HG02763 (cell line): Measurements from ENCODE around the gene CFHR5.
"Not testable (repeated sequence)": the region's sequence is repeated elsewhere in the genome, so short reads cannot be mapped to it uniquely, and the experiment has no call there.

Source experiments
- ATAC-seq: cut with Tn5 transposase; IDR thresholded peaks from one replicate; pipeline ENCODE4 v1.9.1; 2021; ENCODE audit warnings: mild to moderate bottlenecking, moderate library complexity; ENCODE audit not compliant: unreplicated experiment

The CFHR5 gene

GRCh38 chr1:197017558-197018146 lies 40.3 kb downstream of the CFHR5 start:
- ATAC-seq = no peak

GRCh38 chr1:197021716-197022115 lies 44.4 kb downstream of the CFHR5 start:
- no peak for ATAC-seq

- ATAC-seq = no peak
Observed at GRCh38 chr1:197024460-197024859, 47.1 kb downstream of the CFHR5 start.

- no peak for ATAC-seq
Observed at GRCh38 chr1:197027359-197027758, 50.0 kb downstream of the CFHR5 start.

- ATAC-seq = no peak
Observed at GRCh38 chr1:197029749-197030148, 52.4 kb downstream of the CFHR5 start.

GRCh38 chr1:197034631-197035339 lies 57.4 kb downstream of the CFHR5 start:
- not testable (repeated sequence) for ATAC-seq

GRCh38 chr1:197036861-197037260 lies 59.5 kb downstream of the CFHR5 start:
- no peak for ATAC-seq

GRCh38 chr1:197041486-197042353 lies 64.4 kb downstream of the CFHR5 start:
- peak; percentile 71 for ATAC-seq

- no peak for ATAC-seq
Observed at GRCh38 chr1:197042676-197043341, 65.5 kb downstream of the CFHR5 start.

GRCh38 chr1:197049100-197049499 lies 71.7 kb downstream of the CFHR5 start:
- no peak for ATAC-seq
